Body of pancreas (tissue), 4 donors: ENCODE data around the gene PDE9A.

ENCODE experiments used
- CTCF ChIP-seq, 7 experiments: fragments of 450-650 bp in 4 of 7; fragments of 200-600 bp in 3 of 7; sonication (generic) in 3 of 7; IDR thresholded peaks; one replicate each; pipeline ENCODE4 v1.5.1; 2016 to 2019; ENCODE audit warnings: antibody characterized with exemption in 7 of 7
- POLR2A ChIP-seq, 3 donors: fragments of 450-650 bp; IDR thresholded peaks; one replicate each; pipeline ENCODE4 v1.6.1; 2016; ENCODE audit warnings: antibody characterized with exemption in 3 of 3, mild to moderate bottlenecking in 2 of 3

GRCh38 chr21:42793774-42794173 lies 140.4 kb downstream of the PDE9A start:
- TF ChIP-seq CTCF (IDR thresholded peaks at IDR 0.05) (no peak), POLR2A (IDR thresholded peaks at IDR 0.05) (no peak)
